Lower lobe of right lung (tissue), 2 donors: ENCODE data around the gene NOL4L. TPM values are rescaled to one million over a fixed set of nuclear protein-coding genes. Genes with fewer than 3 reads are reported as not detected.

Source experiments
- ATAC-seq, 2 donors: fragments of 200-7000 bp; cut with Tn5 transposase; one replicate each; pipeline ENCODE4 v1.9.1; 2020 to 2022; ENCODE audit warnings: mild to moderate bottlenecking in 2 of 2, moderate library complexity in 2 of 2
- DNase-seq: peaks from one replicate; pipeline ENCODE4 v3.0.0-alpha.2; 2020
- H3K27ac ChIP-seq: fragments of 200-600 bp; one replicate; pipeline ENCODE4 v1.8.0; 2022
- H3K27me3 ChIP-seq: fragments of 200-600 bp; one replicate; pipeline ENCODE4 v1.8.0; 2022; ENCODE audit warnings: low read depth
- H3K36me3 ChIP-seq: fragments of 200-600 bp; one replicate; pipeline ENCODE4 v1.8.0; 2022; ENCODE audit warnings: mild to moderate bottlenecking
- H3K4me1 ChIP-seq: fragments of 200-600 bp; one replicate; pipeline ENCODE4 v1.8.0; 2022
- H3K4me3 ChIP-seq: fragments of 200-600 bp; one replicate; pipeline ENCODE4 v1.8.0; 2022; ENCODE audit warnings: mild to moderate bottlenecking
- H3K9me3 ChIP-seq: fragments of 200-600 bp; one replicate; pipeline ENCODE4 v1.8.0; 2022
- intact Hi-C: fragments of 100-400 bp; cut with DNase I; formaldehyde crosslinking; loops from one replicate; pipeline ENCODE4 v1.11.0; 2022
- total RNA-seq: library from RNA; stranded (reverse); fragmentation: NEBNext Ultra II Directional; extraction: Animal tissue kit (Norgen Biotek cat#: 25700); gene quantifications from one replicate; pipeline ENCODE4 v1.2.1, GENCODE V29; 2021
- TF ChIP-seq, protein P1 (sequence below): fragments of 200-600 bp; IDR thresholded peaks from one replicate; pipeline ENCODE4 v1.8.0; 2022; ENCODE audit warnings: antibody characterized with exemption, mild to moderate bottlenecking
- donor health status: DM: no; HTN: yes; CAD: no; lungs with severe emphysema.

NOL4L gene
- total RNA-seq, 1 donor from 2014 or later, result 14.3 TPM

DNA sequence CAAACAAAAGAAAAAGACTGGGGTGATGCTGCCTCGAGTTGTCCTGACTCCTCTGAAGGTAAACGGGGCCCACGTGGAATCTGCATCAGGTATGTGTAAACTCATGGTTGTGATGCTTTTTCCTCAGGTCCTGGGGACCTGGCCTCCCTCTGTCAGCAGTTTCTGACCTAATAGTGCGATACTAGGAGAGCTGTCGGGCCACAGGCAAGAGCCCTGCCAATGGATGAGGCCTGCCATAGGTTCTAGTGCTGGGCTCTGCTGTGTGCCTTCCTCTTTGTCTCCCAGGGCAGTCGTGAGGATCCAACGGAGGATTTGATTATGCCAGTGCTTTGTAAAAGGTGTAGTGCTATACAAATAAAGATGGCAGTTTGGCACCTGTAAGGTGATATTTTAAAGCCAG is 155.8 kb downstream of the NOL4L start:
- Histone ChIP-seq H3K4me3 (no peak overlapping the region), H3K36me3 (peaks cover 72% of the 10 kb centered on the region), H3K9me3 (no peaks in the 10 kb centered on the region), H3K4me1 (peaks cover 19% of the 10 kb centered on the region), H3K27me3 (no peaks in the 10 kb centered on the region), H3K27ac (no peak overlapping the region)
- ATAC-seq (no peak), DNase-seq (no peak)
- intact Hi-C loops, result no loop called here
- TF ChIP-seq, protein P1, sequence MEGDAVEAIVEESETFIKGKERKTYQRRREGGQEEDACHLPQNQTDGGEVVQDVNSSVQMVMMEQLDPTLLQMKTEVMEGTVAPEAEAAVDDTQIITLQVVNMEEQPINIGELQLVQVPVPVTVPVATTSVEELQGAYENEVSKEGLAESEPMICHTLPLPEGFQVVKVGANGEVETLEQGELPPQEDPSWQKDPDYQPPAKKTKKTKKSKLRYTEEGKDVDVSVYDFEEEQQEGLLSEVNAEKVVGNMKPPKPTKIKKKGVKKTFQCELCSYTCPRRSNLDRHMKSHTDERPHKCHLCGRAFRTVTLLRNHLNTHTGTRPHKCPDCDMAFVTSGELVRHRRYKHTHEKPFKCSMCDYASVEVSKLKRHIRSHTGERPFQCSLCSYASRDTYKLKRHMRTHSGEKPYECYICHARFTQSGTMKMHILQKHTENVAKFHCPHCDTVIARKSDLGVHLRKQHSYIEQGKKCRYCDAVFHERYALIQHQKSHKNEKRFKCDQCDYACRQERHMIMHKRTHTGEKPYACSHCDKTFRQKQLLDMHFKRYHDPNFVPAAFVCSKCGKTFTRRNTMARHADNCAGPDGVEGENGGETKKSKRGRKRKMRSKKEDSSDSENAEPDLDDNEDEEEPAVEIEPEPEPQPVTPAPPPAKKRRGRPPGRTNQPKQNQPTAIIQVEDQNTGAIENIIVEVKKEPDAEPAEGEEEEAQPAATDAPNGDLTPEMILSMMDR, result no peak

DNA sequence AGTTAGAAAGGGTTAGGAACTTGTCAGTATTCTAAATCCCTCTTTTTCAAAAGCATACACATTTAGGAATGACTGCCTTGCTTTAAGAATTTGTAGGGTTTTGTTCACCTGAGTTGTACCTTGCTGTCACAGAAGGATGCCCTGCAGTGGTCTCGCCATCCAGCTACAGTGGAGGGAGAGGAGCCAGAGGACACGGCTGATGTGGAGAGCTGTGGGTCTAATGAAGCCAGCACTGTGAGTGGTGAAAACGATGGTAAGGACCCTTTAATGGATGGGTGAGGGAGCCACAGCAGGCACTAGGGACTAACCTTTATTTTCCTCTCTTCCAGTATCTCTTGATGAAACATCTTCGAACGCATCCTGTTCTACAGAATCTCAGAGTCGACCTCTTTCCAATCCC is 157.1 kb downstream of the NOL4L start:
- Histone ChIP-seq H3K36me3 (peaks cover 59% of the 10 kb centered on the region), H3K4me3 (no peak overlapping the region), H3K9me3 (no peaks in the 10 kb centered on the region), H3K27ac (no peak overlapping the region), H3K4me1 (peaks cover 16% of the 10 kb centered on the region), H3K27me3 (no peaks in the 10 kb centered on the region)
- DNase-seq, result no peak
- TF ChIP-seq, protein P1, result no peak
- ATAC-seq, result no peak
- intact Hi-C loops, result no loop called here

DNA sequence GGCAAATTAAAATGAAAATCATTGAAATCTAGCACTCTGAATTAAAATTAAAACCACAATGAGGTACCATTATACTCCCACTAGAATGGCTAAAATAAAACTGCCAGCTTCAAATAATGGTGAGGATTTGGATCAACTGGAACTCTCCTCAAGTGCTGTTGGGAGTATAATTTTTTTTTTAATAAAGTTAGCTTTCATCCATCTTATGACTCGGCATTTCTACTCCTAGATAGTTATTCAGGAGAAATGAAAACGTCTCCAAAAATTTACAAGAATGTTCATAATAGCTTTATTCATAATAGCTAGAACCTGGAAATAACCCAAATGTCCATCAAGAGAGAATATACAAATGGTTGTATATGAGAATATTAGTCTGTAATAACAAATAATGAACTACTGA is 163.8 kb downstream of the NOL4L start:
- Histone ChIP-seq H3K9me3 (no peaks in the 10 kb centered on the region), H3K4me3 (no peak overlapping the region), H3K4me1 (no peaks in the 10 kb centered on the region), H3K27ac (no peak overlapping the region), H3K36me3 (no peaks in the 10 kb centered on the region), H3K27me3 (no peaks in the 10 kb centered on the region)
- TF ChIP-seq, protein P1, result no peak
- intact Hi-C loops, result no loop called here
- DNase-seq (no peak), ATAC-seq (no peak)

DNA sequence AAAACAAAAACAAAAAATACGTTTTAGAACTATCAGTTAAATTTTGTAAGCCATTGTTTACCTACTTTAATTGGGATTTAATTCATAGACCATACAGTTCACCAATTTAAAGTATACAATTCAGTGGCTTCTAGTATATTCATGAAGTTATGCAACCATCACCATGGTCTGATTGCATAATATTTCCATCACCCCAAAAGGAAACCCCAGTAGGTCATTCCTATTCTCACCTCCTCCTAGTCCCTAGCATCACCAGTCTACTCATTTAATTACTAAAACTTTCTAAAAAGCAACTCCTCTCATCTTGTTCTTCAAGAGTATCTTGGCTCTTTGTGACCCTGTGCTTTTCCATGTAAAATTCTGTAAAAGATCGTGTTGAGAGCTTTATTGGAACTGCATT is 166.8 kb downstream of the NOL4L start:
- Histone ChIP-seq H3K9me3 (no peaks in the 10 kb centered on the region), H3K27me3 (no peaks in the 10 kb centered on the region), H3K36me3 (peaks cover 3% of the 10 kb centered on the region), H3K4me1 (no peaks in the 10 kb centered on the region), H3K4me3 (no peak overlapping the region), H3K27ac (no peak overlapping the region)
- no peak for ATAC-seq
- intact Hi-C loops, result no loop called here
- TF ChIP-seq, protein P1, result no peak
- DNase-seq, result no peak

DNA sequence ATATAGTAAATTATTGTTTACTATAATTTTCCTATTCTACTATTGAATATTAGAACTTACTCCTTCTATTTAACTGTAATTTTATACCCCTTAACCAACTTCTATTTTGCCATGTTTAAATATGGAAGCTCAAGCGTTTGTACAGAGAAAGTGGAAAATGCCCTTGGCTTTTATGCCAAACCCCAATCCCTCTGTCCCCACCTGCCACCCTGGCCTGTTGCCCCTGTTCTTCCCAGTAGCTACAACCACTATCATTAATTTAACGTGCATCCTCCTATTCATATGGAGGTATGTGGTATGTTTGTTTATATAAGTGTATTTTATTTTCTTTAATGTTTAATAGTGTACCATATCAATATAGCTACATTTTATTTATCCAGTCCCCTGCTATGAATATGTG is 168.9 kb downstream of the NOL4L start:
- no peak overlapping the region for H3K4me3 ChIP-seq
- DNase-seq (no peak), ATAC-seq (no peak)
- no peak overlapping the region for H3K27ac ChIP-seq
- no peaks in the 10 kb centered on the region for H3K9me3 ChIP-seq
- intact Hi-C loops, result no loop called here
- H3K27me3 ChIP-seq, result no peaks in the 10 kb centered on the region
- H3K4me1 ChIP-seq, result peaks cover 4% of the 10 kb centered on the region
- TF ChIP-seq, protein P1, result no peak
- H3K36me3 ChIP-seq, result peaks cover 8% of the 10 kb centered on the region

DNA sequence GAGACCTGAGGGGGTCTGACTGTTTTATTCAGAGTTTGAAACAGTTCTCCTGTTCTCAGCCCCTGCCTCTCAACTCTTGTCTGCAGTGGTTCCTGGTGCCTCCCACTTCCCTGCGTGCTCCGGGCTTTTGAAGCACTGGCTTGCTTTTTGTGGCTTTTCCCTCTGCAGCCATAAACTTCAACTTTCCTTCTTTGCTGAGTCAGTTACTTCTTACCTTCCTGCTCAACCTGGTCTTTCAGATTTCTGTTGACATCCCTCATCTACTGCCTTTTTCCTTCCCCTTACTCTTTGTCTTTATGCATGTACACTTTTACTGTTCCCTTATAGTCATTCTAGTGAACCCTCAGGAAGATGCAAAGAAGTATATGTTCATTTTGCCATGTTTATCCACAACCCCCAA is 169.6 kb downstream of the NOL4L start:
- no peaks in the 10 kb centered on the region for H3K9me3 ChIP-seq
- no peak overlapping the region for H3K27ac ChIP-seq
- DNase-seq (no peak), ATAC-seq (no peak)
- H3K27me3 ChIP-seq, result no peaks in the 10 kb centered on the region
- H3K4me3 ChIP-seq, result no peak overlapping the region
- peaks cover 8% of the 10 kb centered on the region for H3K36me3 ChIP-seq
- peaks cover 4% of the 10 kb centered on the region for H3K4me1 ChIP-seq
- intact Hi-C loops, result no loop called here
- TF ChIP-seq, protein P1, result no peak
